A673 (cell line): ENCODE data around the gene CERS6. TPM values are rescaled to one million over a fixed set of nuclear protein-coding genes. Genes with fewer than 3 reads are reported as not detected.

Experiments used
- BruUV-seq: library from RNA; stranded (reverse); fragments of 400-500 nt; replicated peaks from 2 replicates; lab custom pipeline; 2021; lab: Mats Ljungman, UMichigan
- CTCF ChIA-PET: fragments of 300-600 bp; sonication (Branson Sonifier 250); formaldehyde crosslinking; loops from one replicate; lab custom pipeline; 2022; ENCODE audit warnings: antibody characterized with exemption; lab: Charles Lee
- POLR2A ChIA-PET: fragments of 300-600 bp; sonication (Branson Sonifier 250); formaldehyde crosslinking; loops from one replicate; lab custom pipeline; 2022; ENCODE audit warnings: antibody characterized with exemption; ENCODE audit not compliant: low non-redundant PET; lab: Charles Lee
- DNase-seq: peaks from one replicate; pipeline ENCODE4 v3.0.0-alpha.2; 2015; ENCODE audit warnings: low spot score
- H3K27ac ChIP-seq: fragments of 200-600 bp; sonication (generic); 2 replicates; pipeline ENCODE4 v1.5.1; 2016; ENCODE audit warnings: mixed run types, low read depth, mild to moderate bottlenecking, mixed read lengths, antibody characterized with exemption, low read length; ENCODE audit not compliant: poor library complexity, severe bottlenecking
- H3K27me3 ChIP-seq: fragments of 200-600 bp; sonication (generic); replicated peaks from 2 replicates; pipeline ENCODE4 v1.6.1; 2017; ENCODE audit warnings: mixed run types, low read depth, mild to moderate bottlenecking, mixed read lengths, antibody characterized with exemption, low read length; ENCODE audit not compliant: insufficient read depth, poor library complexity
- H3K36me3 ChIP-seq: fragments of 200-600 bp; sonication (generic); 2 replicates; pipeline ENCODE4 v1.6.1; 2016; ENCODE audit warnings: mixed run types, mild to moderate bottlenecking, mixed read lengths, antibody characterized with exemption, low read length; ENCODE audit not compliant: insufficient read depth, poor library complexity, severe bottlenecking
- H3K4me1 ChIP-seq: fragments of 200-600 bp; sonication (generic); 2 replicates; pipeline ENCODE4 v1.6.1; 2017; ENCODE audit warnings: mixed run types, mild to moderate bottlenecking, mixed read lengths, antibody characterized with exemption, low read length; ENCODE audit not compliant: insufficient read depth, poor library complexity, severe bottlenecking
- H3K4me3 ChIP-seq: fragments of 200-600 bp; sonication (generic); 2 replicates; pipeline ENCODE4 v1.5.1; 2016; ENCODE audit warnings: low read depth, mixed run types, mild to moderate bottlenecking, mixed read lengths, low read length; ENCODE audit not compliant: poor library complexity, severe bottlenecking
- H3K9me3 ChIP-seq: fragments of 200-600 bp; sonication (generic); 2 replicates; pipeline ENCODE4 v1.6.1; 2016; ENCODE audit warnings: mixed run types, low read depth, mild to moderate bottlenecking, mixed read lengths, antibody characterized with exemption, low read length; ENCODE audit not compliant: poor library complexity, severe bottlenecking
- CTCF ChIP-seq: fragments of 300-800, 200-600 bp; sonication (generic); conservative IDR thresholded peaks from 2 replicates; pipeline ENCODE4 v1.5.1; 2017; ENCODE audit warnings: low read depth, mild to moderate bottlenecking, antibody characterized with exemption, low read length, moderate library complexity, mixed read lengths
- EZH2 ChIP-seq: fragments of 200-600 bp; sonication (generic); IDR thresholded peaks from 2 replicates; pipeline ENCODE4 v1.6.1; 2017; ENCODE audit warnings: borderline replicate concordance, low read depth, mild to moderate bottlenecking, mixed read lengths, antibody characterized with exemption, low read length; ENCODE audit not compliant: poor library complexity, severe bottlenecking
- intact Hi-C: fragments of 100-400 bp; cut with micrococcal nuclease; formaldehyde crosslinking; loops from one replicate; pipeline ENCODE4 v1.10.0; 2022; ENCODE audit not compliant: unreplicated experiment
- total RNA-seq: library from RNA; stranded (reverse); gene quantifications from 2 replicates; pipeline ENCODE4 v1.2.3, GENCODE V29; 2021

CERS6 gene
- total RNA-seq, 1 experiment from 2014 or later = 12.4 TPM

DNA sequence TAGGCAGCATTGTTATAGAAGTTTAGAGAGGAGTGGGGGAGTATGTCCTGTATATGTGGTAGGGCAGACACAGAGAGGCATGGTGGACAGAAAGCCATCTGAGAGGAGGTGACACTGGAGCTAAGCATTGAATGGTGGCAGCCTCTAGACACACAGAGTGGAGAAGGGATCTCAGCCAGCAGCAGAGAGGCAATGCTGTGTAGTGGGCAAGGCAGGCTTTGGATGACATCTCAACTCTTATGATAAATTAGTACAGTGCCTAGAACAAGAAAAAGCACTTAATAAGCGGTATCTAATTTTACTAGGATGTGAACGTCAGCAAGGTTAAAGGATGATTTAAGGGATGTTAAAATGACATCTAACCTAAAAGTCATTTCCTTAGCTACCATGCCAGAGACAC, 22.5 kb upstream of the CERS6 start:
- no peak overlapping the region for H3K4me3 ChIP-seq
- no peaks in the 10 kb centered on the region for H3K36me3 ChIP-seq
- H3K4me1 ChIP-seq = no peaks in the 10 kb centered on the region
- intact Hi-C loops = no loop called here
- TF ChIP-seq EZH2 = no peak
- TF ChIP-seq CTCF = no peak
- POLR2A ChIA-PET = no interaction called here
- CTCF ChIA-PET = no interaction called here
- H3K27me3 ChIP-seq = no peaks in the 10 kb centered on the region
- DNase-seq = no peak
- no peak overlapping the region for H3K27ac ChIP-seq
- BruUV-seq = no TSS peak
- H3K9me3 ChIP-seq = no peaks in the 10 kb centered on the region

GRCh38 chr2:168434146-168434545, 21.9 kb upstream of the CERS6 start:
- DNase-seq = peak; percentile 72
- no peak overlapping the region for H3K4me3 ChIP-seq
- no peaks in the 10 kb centered on the region for H3K27me3 ChIP-seq
- CTCF ChIA-PET = no interaction called here
- no peaks in the 10 kb centered on the region for H3K36me3 ChIP-seq
- no peaks in the 10 kb centered on the region for H3K9me3 ChIP-seq
- POLR2A ChIA-PET = no interaction called here
- H3K27ac ChIP-seq = no peak overlapping the region
- no TSS peak for BruUV-seq
- TF ChIP-seq EZH2 (no peak), CTCF (no peak)
- intact Hi-C loops = no loop called here
- H3K4me1 ChIP-seq = no peaks in the 10 kb centered on the region

GRCh38 chr2:168436840-168437239, 19.2 kb upstream of the CERS6 start:
- Histone ChIP-seq H3K36me3 (no peaks in the 10 kb centered on the region), H3K27me3 (no peaks in the 10 kb centered on the region), H3K9me3 (no peaks in the 10 kb centered on the region), H3K4me1 (no peaks in the 10 kb centered on the region), H3K27ac (no peak overlapping the region), H3K4me3 (no peak overlapping the region)
- no peak for TF ChIP-seq EZH2
- ChIA-PET POLR2A (no interaction called here), CTCF (no interaction called here)
- no peak for DNase-seq
- intact Hi-C loops = no loop called here
- no TSS peak for BruUV-seq

GRCh38 chr2:168438553-168438952, 17.5 kb upstream of the CERS6 start:
- TF ChIP-seq CTCF (no peak), EZH2 (no peak)
- Histone ChIP-seq H3K36me3 (no peaks in the 10 kb centered on the region), H3K9me3 (no peaks in the 10 kb centered on the region), H3K27ac (no peak overlapping the region), H3K27me3 (no peaks in the 10 kb centered on the region), H3K4me1 (no peaks in the 10 kb centered on the region), H3K4me3 (no peak overlapping the region)
- POLR2A ChIA-PET = no interaction called here
- intact Hi-C loops = no loop called here
- no peak for DNase-seq
- BruUV-seq = no TSS peak
- CTCF ChIA-PET = no interaction called here
